Right lung (tissue), 10 donors: Measurements from ENCODE around the gene MAGEB16. TPM values are rescaled to one million over a fixed set of nuclear protein-coding genes. Genes with fewer than 3 reads are reported as not detected.

ENCODE experiments used
- DNase-seq, 2 donors: peaks; one replicate each; pipeline ENCODE4 v3.0.0-alpha.2; 2013
- long read RNA-seq, 8 donors: transcript quantifications; one replicate each; lab custom pipeline, GENCODE V29; 2026
- polyA plus RNA-seq, 5 donors: library from polyadenylated mRNA; unstranded; fragments of 120-200 nt; gene quantifications; one replicate each; pipeline versions ENCODE4 v1.2.1 to v1.2.3, GENCODE V29; 2013; ENCODE audit warnings: inconsistent platforms in 1 of 5, low replicate concordance in 1 of 5; ENCODE audit not compliant: insufficient read length in 5 of 5, insufficient read depth in 1 of 5

The MAGEB16 gene
- not detected for polyA plus RNA-seq
- long read RNA-seq, donor 1: 0 reads
- long read RNA-seq, donor 2: 0 reads
- long read RNA-seq, donor 3: 0 reads
- long read RNA-seq, donor 4: 0 reads
- long read RNA-seq, donor 5: 0 reads
- long read RNA-seq, donor 6: 0 reads
- long read RNA-seq, donor 7: 0 reads
- long read RNA-seq, donor 8: 0 reads

GRCh38 chrX:35798042-35798441, at the start of gene MAGEB16:
TSS of gene MAGEB16 (plus strand) at chrX:35798342. CDS start at chrX:35802197, 3,855 bp downstream.
- no peak for DNase-seq

- DNase-seq: no peak
These were observed 24.1 kb upstream of the MAGEB16 start for GRCh38 chrX:35773958-35774564.

GRCh38 chrX:35785075-35785474, 13.1 kb upstream of the MAGEB16 start:
- DNase-seq: no peak

GRCh38 chrX:35786271-35786670, 11.9 kb upstream of the MAGEB16 start:
- no peak for DNase-seq

- DNase-seq: no peak
These were observed 10.3 kb upstream of the MAGEB16 start for GRCh38 chrX:35787867-35788266.

GRCh38 chrX:35800474-35800873, 2.3 kb downstream of the MAGEB16 start:
- DNase-seq: no peak

GRCh38 chrX:35809781-35810180, 11.6 kb downstream of the MAGEB16 start:
- no peak for DNase-seq

GRCh38 chrX:35819241-35819640, 21.1 kb downstream of the MAGEB16 start:
- no peak for DNase-seq

GRCh38 chrX:35826503-35826902, 28.4 kb downstream of the MAGEB16 start:
- no peak for DNase-seq

- no peak for DNase-seq
These were observed 31.4 kb downstream of the MAGEB16 start for GRCh38 chrX:35829501-35829900.

GRCh38 chrX:35841872-35842271, 43.7 kb downstream of the MAGEB16 start:
- DNase-seq: no peak

GRCh38 chrX:35842674-35843073, 44.5 kb downstream of the MAGEB16 start:
- no peak for DNase-seq

- DNase-seq: no peak
These were observed 49.6 kb downstream of the MAGEB16 start for GRCh38 chrX:35847736-35848135.

Other genes starting within 250 kb of the MAGEB16 start
- gene CFAP47, start 121.4 kb downstream of the MAGEB16 start, polyA plus RNA-seq: 1 to 10 TPM in 4 of 5 donors, under 1 TPM in 1; 0.84 to 4.8 (median 3.0) TPM